BLaER1 treated with 17β-estradiol and CSF1 and Interleukin-3, amounts not matched to agents 10 nM and 100 nM (cell line): Measurements from ENCODE around the gene NOS1AP.
"Not testable (repeated sequence)": the region's sequence is repeated elsewhere in the genome, so short reads cannot be mapped to it uniquely, and the experiment has no call there.

ENCODE experiments used
- H3K27ac ChIP-seq, 11 experiments: shearing (Covaris generic); formaldehyde crosslinking; 2 replicates each; pipeline ENCODE4 v1.8.1; 2022
- H3K27me3 ChIP-seq, 11 experiments: shearing (Covaris generic); formaldehyde crosslinking; 2 replicates each; pipeline ENCODE4 v1.8.1; 2022
- H3K36me3 ChIP-seq, 11 experiments: shearing (Covaris generic); formaldehyde crosslinking; 2 replicates each; pipeline ENCODE4 v1.8.1; 2022
- H3K4me1 ChIP-seq, 10 experiments: shearing (Covaris generic); formaldehyde crosslinking; 2 replicates each; pipeline ENCODE4 v1.8.1; 2022
- H3K4me2 ChIP-seq, 11 experiments: shearing (Covaris generic); formaldehyde crosslinking; 2 replicates each; pipeline ENCODE4 v1.8.1; 2022
- H3K4me3 ChIP-seq, 10 experiments: shearing (Covaris generic); formaldehyde crosslinking; 2 replicates each; pipeline ENCODE4 v1.8.1; 2022
- H3K9ac ChIP-seq, 11 experiments: shearing (Covaris generic); formaldehyde crosslinking; 2 replicates each; pipeline ENCODE4 v1.8.1; 2022
- H3K9me3 ChIP-seq, 11 experiments: shearing (Covaris generic); formaldehyde crosslinking; replicated peaks in 1 of 11; 2 replicates each; pipeline ENCODE4 v1.8.1; 2022
- H4K20me1 ChIP-seq, 11 experiments: shearing (Covaris generic); formaldehyde crosslinking; 2 replicates each; pipeline ENCODE4 v1.8.1; 2022
- Cebpa-rat ChIP-seq, 11 experiments: shearing (Covaris generic); IDR thresholded peaks; 2 replicates each; pipeline ENCODE4 v1.8.1; 2022

Gene NOS1AP

DNA sequence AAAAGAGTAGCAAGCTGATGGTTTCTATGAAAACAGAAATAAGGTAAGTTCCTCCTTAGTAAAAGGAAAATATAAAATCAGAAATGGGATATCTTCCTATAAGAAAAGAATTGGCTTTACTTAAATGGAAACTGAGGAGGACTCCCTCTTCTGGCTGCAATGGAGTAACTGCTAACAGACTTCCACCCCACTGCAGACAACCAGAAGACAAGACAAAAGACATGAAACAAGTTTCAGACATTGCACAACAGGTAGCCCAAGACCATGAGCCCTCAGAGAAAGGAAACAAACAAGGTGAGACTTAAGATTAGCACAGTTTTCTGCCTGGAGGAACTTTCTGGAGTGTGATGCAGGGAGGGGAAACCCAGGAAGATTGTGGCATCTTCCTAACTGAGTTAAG lies 28.8 kb upstream of the NOS1AP start:
- no peak overlapping the region for H3K9ac ChIP-seq
- no peaks in the 10 kb centered on the region for H3K36me3 ChIP-seq
- H3K9me3 ChIP-seq, result peaks cover 0 to 15% (median 11%) of the 10 kb centered on the region in 11 experiments; a peak in 17 of 22 replicates
- H3K4me1 ChIP-seq, result 0 out of 20 replicates have a peak, but pooled peaks cover 0 to 4% (median 0%) of the 10 kb centered on the region in 10 experiments
- H3K27ac ChIP-seq, result no peak overlapping the region
- H3K4me3 ChIP-seq, result no peak overlapping the region
- no peaks in the 10 kb centered on the region for H3K27me3 ChIP-seq
- TF ChIP-seq Cebpa-rat (IDR thresholded peaks at IDR 0.05), result no peak; a peak in 1 of 22 replicates
- no peaks in the 10 kb centered on the region for H4K20me1 ChIP-seq
- no peak overlapping the region for H3K4me2 ChIP-seq

GRCh38 chr1:162042361-162042760 lies 27.1 kb upstream of the NOS1AP start:
- H3K27ac ChIP-seq, result no peak overlapping the region
- H4K20me1 ChIP-seq, result no peaks in the 10 kb centered on the region
- no peak for TF ChIP-seq Cebpa-rat (IDR thresholded peaks at IDR 0.05)
- H3K36me3 ChIP-seq, result no peaks in the 10 kb centered on the region
- H3K4me2 ChIP-seq, result no peak overlapping the region
- no peak overlapping the region for H3K4me3 ChIP-seq
- H3K4me1 ChIP-seq, result 0 out of 20 replicates have a peak, but pooled peaks cover 0 to 4% (median 0%) of the 10 kb centered on the region in 10 experiments
- peaks cover 0 to 15% (median 11%) of the 10 kb centered on the region in 11 experiments; a peak in 17 of 22 replicates for H3K9me3 ChIP-seq
- no peaks in the 10 kb centered on the region for H3K27me3 ChIP-seq
- no peak overlapping the region for H3K9ac ChIP-seq

DNA sequence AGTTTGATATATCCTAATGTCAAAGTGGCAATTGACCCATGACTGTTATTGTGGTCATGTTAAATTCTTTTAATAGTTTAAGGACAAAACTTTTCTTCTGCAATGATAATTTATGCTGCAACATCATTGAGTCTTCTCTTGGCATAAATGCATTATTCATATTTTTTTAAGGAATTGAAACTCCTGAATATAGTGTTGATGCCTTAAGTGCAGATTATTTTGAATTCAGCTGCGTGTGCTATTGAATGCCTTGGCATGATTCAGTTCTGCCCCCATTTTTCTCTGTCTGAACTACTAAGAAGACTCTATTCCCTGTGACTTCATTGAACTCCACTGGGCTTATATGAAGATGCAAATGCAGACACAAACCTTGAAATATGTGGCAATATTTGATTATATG lies 22.6 kb upstream of the NOS1AP start:
- Histone ChIP-seq H3K9me3 (peaks cover 0 to 14% (median 8%) of the 10 kb centered on the region in 11 experiments; a peak in 17 of 22 replicates), H3K9ac (no peak overlapping the region), H3K27me3 (no peaks in the 10 kb centered on the region), H3K4me2 (peak overlapping the region in 1 of 11 experiments; percentile 21; a peak in 1 of 22 replicates), H3K4me1 (0 out of 20 replicates have a peak, but pooled peaks cover 0 to 5% (median 0%) of the 10 kb centered on the region in 10 experiments), H3K36me3 (no peaks in the 10 kb centered on the region), H3K27ac (no peak overlapping the region), H3K4me3 (no peak overlapping the region), H4K20me1 (no peaks in the 10 kb centered on the region)
- no peak for TF ChIP-seq Cebpa-rat (IDR thresholded peaks at IDR 0.05)

DNA sequence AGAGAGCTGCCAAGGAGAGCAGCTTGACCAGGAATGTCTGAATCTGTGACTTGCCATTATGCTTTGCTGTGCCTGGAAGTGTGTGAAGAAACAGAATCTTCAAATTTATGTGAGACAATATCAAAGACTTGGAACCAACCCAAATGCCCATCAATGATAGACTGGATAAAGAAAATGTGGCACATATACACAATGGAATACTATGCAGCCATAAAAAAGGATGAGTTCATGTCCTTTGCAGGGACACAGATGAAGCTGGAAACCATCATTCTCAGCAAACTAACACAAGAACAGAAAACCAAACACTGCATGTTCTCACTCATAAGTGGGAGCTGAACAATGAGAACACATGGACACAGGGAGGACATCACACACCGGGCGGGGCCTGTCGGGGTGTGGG lies 15.5 kb upstream of the NOS1AP start:
- H3K9ac ChIP-seq, H3K9me3 ChIP-seq, H3K4me3 ChIP-seq, H3K27ac ChIP-seq, H3K4me2 ChIP-seq, H4K20me1 ChIP-seq, H3K36me3 ChIP-seq, H3K27me3 ChIP-seq: not testable (repeated sequence)
- H3K4me1 ChIP-seq, result peaks cover 0 to 17% (median 12%) of the 10 kb centered on the region in 10 experiments; a peak in 14 of 20 replicates

GRCh38 chr1:162055062-162055461 lies 14.4 kb upstream of the NOS1AP start:
- Histone ChIP-seq H3K27ac (0 out of 22 replicates have a peak overlapping the region, but pooled peaks of 1 of the 11 experiments have one; percentile 0), H3K36me3 (no peaks in the 10 kb centered on the region), H3K9me3 (no peaks in the 10 kb centered on the region), H3K9ac (peak overlapping the region in 1 of 11 experiments; percentile 35; a peak in 1 of 22 replicates), H3K4me1 (peaks cover 0 to 17% (median 12%) of the 10 kb centered on the region in 10 experiments; a peak in 14 of 20 replicates), H4K20me1 (no peaks in the 10 kb centered on the region), H3K4me2 (no peak overlapping the region), H3K27me3 (no peaks in the 10 kb centered on the region), H3K4me3 (no peak overlapping the region)
- TF ChIP-seq Cebpa-rat (IDR thresholded peaks at IDR 0.05), result no peak

DNA sequence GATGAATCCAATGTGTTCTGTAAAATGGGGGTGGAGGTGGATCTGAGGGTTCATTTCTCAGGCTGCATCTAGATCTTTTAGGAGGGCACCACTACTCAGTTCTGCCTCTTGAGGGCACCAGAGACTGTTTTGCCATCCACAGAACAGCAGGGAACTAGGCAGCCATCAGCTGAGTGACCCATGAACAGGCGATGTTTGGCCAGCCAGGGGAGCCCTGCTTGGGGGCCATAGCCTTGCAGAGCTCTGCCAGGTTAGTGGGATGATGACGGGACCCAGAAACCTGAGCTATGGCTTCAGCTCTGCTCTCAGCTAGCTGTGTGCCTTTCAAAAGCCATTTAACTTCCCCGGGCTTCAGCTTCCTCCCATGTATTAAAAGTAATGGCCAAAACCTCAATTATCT lies 13.4 kb upstream of the NOS1AP start:
- H3K4me1 ChIP-seq, result peaks cover 0 to 17% (median 12%) of the 10 kb centered on the region in 10 experiments; a peak in 14 of 20 replicates
- no peaks in the 10 kb centered on the region for H3K27me3 ChIP-seq
- no peak overlapping the region for H3K9ac ChIP-seq
- no peak overlapping the region for H3K4me3 ChIP-seq
- peak overlapping the region in 5 of 11 experiments; percentile 11 to 46 (median 34); a peak in 5 of 22 replicates for H3K4me2 ChIP-seq
- H3K27ac ChIP-seq, result peak overlapping the region in 4 of 11 experiments; percentile 10 to 25 (median 23); a peak in 7 of 22 replicates
- H4K20me1 ChIP-seq, result no peaks in the 10 kb centered on the region
- TF ChIP-seq Cebpa-rat (IDR thresholded peaks at IDR 0.05), result no peak
- no peaks in the 10 kb centered on the region for H3K9me3 ChIP-seq
- no peaks in the 10 kb centered on the region for H3K36me3 ChIP-seq

DNA sequence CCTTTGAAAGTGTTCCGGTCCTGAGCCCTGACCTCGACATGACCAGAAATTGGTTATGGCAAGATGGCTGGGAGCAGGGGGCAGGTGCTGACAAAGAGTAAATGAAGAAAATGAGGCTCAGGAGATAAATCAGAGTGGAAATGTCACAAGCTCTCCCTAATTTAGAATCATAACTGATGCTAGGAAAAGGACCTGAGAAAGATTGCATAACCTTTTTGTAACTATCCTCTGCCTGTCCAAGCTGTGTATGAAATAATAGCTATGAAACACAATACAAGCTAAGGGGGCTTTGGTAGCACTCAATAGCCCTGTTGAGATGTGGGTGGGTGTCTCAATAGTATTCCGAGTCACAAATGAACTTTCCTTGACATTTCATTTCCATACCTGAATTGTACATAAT lies 12.9 kb upstream of the NOS1AP start:
- Histone ChIP-seq H3K36me3 (no peaks in the 10 kb centered on the region), H3K27me3 (no peaks in the 10 kb centered on the region), H4K20me1 (no peaks in the 10 kb centered on the region), H3K9ac (no peak overlapping the region), H3K4me1 (peaks cover 0 to 17% (median 12%) of the 10 kb centered on the region in 10 experiments; a peak in 14 of 20 replicates), H3K9me3 (no peaks in the 10 kb centered on the region), H3K4me3 (no peak overlapping the region), H3K27ac (peak overlapping the region in 3 of 11 experiments; percentile 10 to 25 (median 23); a peak in 4 of 22 replicates), H3K4me2 (peak overlapping the region in 3 of 11 experiments; percentile 11 to 37 (median 30); a peak in 3 of 22 replicates)
- no peak for TF ChIP-seq Cebpa-rat (IDR thresholded peaks at IDR 0.05)

DNA sequence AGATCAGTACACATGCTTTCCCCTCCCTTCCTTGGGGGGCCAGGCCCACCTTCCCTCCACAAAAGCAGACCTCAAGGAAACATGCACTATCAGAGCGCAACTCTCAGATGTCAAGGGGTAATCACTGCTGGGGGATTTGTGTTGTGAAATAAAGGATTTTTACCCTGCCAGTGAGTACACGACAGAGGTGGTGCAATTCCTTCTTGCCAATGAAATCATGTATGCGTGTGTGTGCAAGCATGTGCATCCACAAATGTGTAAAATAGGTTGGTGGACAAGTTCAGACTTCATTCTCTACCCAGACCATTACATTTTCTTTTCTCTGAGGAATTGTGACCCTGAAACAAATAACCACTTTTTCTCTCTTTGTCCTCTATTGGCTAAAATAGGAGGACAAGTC lies 9.8 kb upstream of the NOS1AP start:
- Histone ChIP-seq H3K4me2 (no peak overlapping the region), H3K9me3 (no peaks in the 10 kb centered on the region), H3K4me1 (peaks cover 0 to 10% (median 5%) of the 10 kb centered on the region in 10 experiments; a peak in 8 of 20 replicates), H3K27ac (no peak overlapping the region), H3K36me3 (no peaks in the 10 kb centered on the region), H3K9ac (no peak overlapping the region), H4K20me1 (no peaks in the 10 kb centered on the region), H3K4me3 (no peak overlapping the region), H3K27me3 (no peaks in the 10 kb centered on the region)
- TF ChIP-seq Cebpa-rat (IDR thresholded peaks at IDR 0.05), result no peak

- H3K4me3 ChIP-seq, result no peak overlapping the region
- no peaks in the 10 kb centered on the region for H3K27me3 ChIP-seq
- no peak for TF ChIP-seq Cebpa-rat (IDR thresholded peaks at IDR 0.05)
- H3K4me1 ChIP-seq, result peaks cover 0 to 9% (median 5%) of the 10 kb centered on the region in 10 experiments; a peak in 8 of 20 replicates
- no peaks in the 10 kb centered on the region for H4K20me1 ChIP-seq
- no peak overlapping the region for H3K4me2 ChIP-seq
- H3K36me3 ChIP-seq, result no peaks in the 10 kb centered on the region
- no peak overlapping the region for H3K9ac ChIP-seq
- H3K27ac ChIP-seq, result no peak overlapping the region
- no peaks in the 10 kb centered on the region for H3K9me3 ChIP-seq
Measured at GRCh38 chr1:162060314-162060713, 9.2 kb upstream of the NOS1AP start.

GRCh38 chr1:162062542-162063015 lies 6.9 kb upstream of the NOS1AP start:
- H3K36me3 ChIP-seq, result no peaks in the 10 kb centered on the region
- H3K9me3 ChIP-seq, result no peaks in the 10 kb centered on the region
- no peak for TF ChIP-seq Cebpa-rat (IDR thresholded peaks at IDR 0.05)
- H3K27ac ChIP-seq, result no peak overlapping the region
- H3K4me3 ChIP-seq, result no peak overlapping the region
- H3K9ac ChIP-seq, result no peak overlapping the region
- H4K20me1 ChIP-seq, result no peaks in the 10 kb centered on the region
- H3K27me3 ChIP-seq, result no peaks in the 10 kb centered on the region
- peaks cover 0 to 4% (median 0%) of the 10 kb centered on the region in 10 experiments; a peak in 1 of 20 replicates for H3K4me1 ChIP-seq
- H3K4me2 ChIP-seq, result no peak overlapping the region
